SU-DHL-6 (cell line): ENCODE data around the gene TECPR2.
"Not testable (repeated sequence)": the region's sequence is repeated elsewhere in the genome, so short reads cannot be mapped to it uniquely, and the experiment has no call there.

Experiments
- H2AFZ ChIP-seq: fragments of 200-600 bp; sonication (generic); 2 replicates; pipeline ENCODE4 v1.6.1; 2014; ENCODE audit warnings: low read depth, mild to moderate bottlenecking, moderate library complexity, mixed read lengths, antibody characterized with exemption, low read length; ENCODE audit not compliant: severe bottlenecking
- H3F3A ChIP-seq: fragments of 200-600 bp; shearing (Covaris generic); 2 replicates; pipeline ENCODE4 v1.6.0; 2016; ENCODE audit warnings: antibody characterized with exemption, mild to moderate bottlenecking; ENCODE audit not compliant: insufficient read depth
- H3K27ac ChIP-seq: fragments of 200-600 bp; sonication (generic); 2 replicates; pipeline ENCODE4 v1.5.1; 2016; ENCODE audit warnings: low read depth, mild to moderate bottlenecking, low read length, moderate library complexity, mixed read lengths
- H3K27me3 ChIP-seq: fragments of 200-600 bp; sonication (generic), shearing (Covaris generic); 2 replicates; pipeline ENCODE4 v1.6.0; 2014; ENCODE audit warnings: mild to moderate bottlenecking, low read length
- H3K36me3 ChIP-seq: fragments of 200-600 bp; sonication (generic); 2 replicates; pipeline ENCODE4 v1.6.1; 2014; ENCODE audit warnings: mild to moderate bottlenecking, low read length, mixed read lengths
- H3K4me2 ChIP-seq: fragments of 300-600, 200-600 bp; shearing (Covaris generic), sonication (generic); 2 replicates; pipeline ENCODE4 v1.6.0; 2014; ENCODE audit warnings: low read length, low read depth, mild to moderate bottlenecking; ENCODE audit not compliant: poor library complexity, severe bottlenecking
- H3K4me3 ChIP-seq: fragments of 200-600 bp; sonication (generic); 2 replicates; pipeline ENCODE4 v1.5.1; 2014; ENCODE audit warnings: antibody characterized with exemption, low read length, mild to moderate bottlenecking, mixed read lengths; ENCODE audit not compliant: insufficient read depth, poor library complexity, severe bottlenecking
- H3K79me2 ChIP-seq: fragments of 200-600 bp; sonication (generic); 2 replicates; pipeline ENCODE4 v1.6.1; 2014; ENCODE audit warnings: mild to moderate bottlenecking, low read length, moderate library complexity; ENCODE audit not compliant: insufficient read depth
- H3K9ac ChIP-seq: fragments of 200-600 bp; sonication (generic); 2 replicates; pipeline ENCODE4 v1.7.0; 2014; ENCODE audit warnings: mild to moderate bottlenecking, low read length
- H3K9me2 ChIP-seq: fragments of 200-600 bp; sonication (generic); replicated peaks from 2 replicates; pipeline ENCODE4 v1.6.1; 2014; ENCODE audit warnings: low read length; ENCODE audit not compliant: insufficient read depth
- H3K9me3 ChIP-seq: fragments of 200-600 bp; sonication (generic); 2 replicates; pipeline ENCODE4 v1.6.1; 2014; ENCODE audit warnings: low read length, mixed read lengths; ENCODE audit not compliant: insufficient read depth
- H4K20me1 ChIP-seq: fragments of 200-600 bp; sonication (generic); 2 replicates; pipeline ENCODE4 v1.6.1; 2014; ENCODE audit warnings: low read depth, mild to moderate bottlenecking, antibody characterized with exemption, low read length, moderate library complexity, mixed read lengths
- EZH2phosphoT487 ChIP-seq: fragments of 200-600 bp; sonication (generic), shearing (Covaris generic); conservative IDR thresholded peaks from 2 replicates; pipeline ENCODE4 v1.6.1; 2018; ENCODE audit warnings: mild to moderate bottlenecking, antibody characterized with exemption, low read length, moderate library complexity, mixed read lengths
- TF ChIP-seq, protein P1 (sequence below): fragments of 200-600 bp; sonication (generic); IDR thresholded peaks from one replicate; pipeline ENCODE4 v1.5.1; 2017; ENCODE audit warnings: antibody characterized with exemption, mild to moderate bottlenecking, low read length, moderate library complexity; ENCODE audit not compliant: insufficient read depth, poor library complexity, severe bottlenecking

Gene TECPR2

DNA sequence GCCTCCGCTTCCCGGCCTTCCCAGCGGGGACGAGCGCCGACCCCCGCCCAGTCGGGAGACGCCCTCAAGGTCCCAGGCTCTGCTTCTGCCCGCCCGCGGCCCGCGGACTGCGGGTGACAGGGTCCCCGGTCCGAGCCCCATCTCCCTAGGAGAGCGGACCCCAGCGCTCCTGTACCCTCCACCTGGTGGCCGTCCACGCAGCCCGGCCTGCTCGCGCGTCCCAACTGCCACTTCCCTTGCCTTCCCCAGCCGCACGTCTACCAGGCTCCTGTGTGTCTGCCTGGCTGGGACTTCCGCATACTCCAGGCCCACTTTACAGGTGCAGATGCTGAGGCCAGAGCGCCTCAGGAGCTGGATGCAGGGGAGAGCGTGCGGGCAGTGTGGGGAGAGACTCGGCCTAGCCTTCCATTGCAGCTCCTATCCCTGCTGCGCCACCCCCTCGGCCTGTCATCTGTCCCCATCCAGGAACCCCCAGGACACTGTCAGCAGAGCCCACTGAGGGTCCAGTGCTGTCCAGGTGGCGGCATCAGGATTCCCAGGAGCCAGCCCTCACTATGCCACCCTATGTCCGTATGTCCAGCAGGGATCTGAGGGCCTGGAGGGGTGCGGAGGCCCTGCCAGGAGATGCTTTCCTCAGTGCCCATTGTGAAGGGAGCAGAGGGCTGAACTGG, 154.8 kb downstream of the TECPR2 start:
- H3K9me2 ChIP-seq: no peaks in the 10 kb centered on the region
- no peak overlapping the region for H3K27ac ChIP-seq
- H3K27me3 ChIP-seq: no peaks in the 10 kb centered on the region
- H3K79me2 ChIP-seq: no peaks in the 10 kb centered on the region
- peak overlapping the region; percentile 45 for H3K4me3 ChIP-seq
- H3K36me3 ChIP-seq: no peaks in the 10 kb centered on the region
- peak overlapping the region; percentile 52 for H3K4me2 ChIP-seq
- H3K9ac ChIP-seq: peak overlapping the region; percentile 43
- no peaks in the 10 kb centered on the region for H4K20me1 ChIP-seq
- no peaks in the 10 kb centered on the region for H3K9me3 ChIP-seq
- TF ChIP-seq, protein P1, sequence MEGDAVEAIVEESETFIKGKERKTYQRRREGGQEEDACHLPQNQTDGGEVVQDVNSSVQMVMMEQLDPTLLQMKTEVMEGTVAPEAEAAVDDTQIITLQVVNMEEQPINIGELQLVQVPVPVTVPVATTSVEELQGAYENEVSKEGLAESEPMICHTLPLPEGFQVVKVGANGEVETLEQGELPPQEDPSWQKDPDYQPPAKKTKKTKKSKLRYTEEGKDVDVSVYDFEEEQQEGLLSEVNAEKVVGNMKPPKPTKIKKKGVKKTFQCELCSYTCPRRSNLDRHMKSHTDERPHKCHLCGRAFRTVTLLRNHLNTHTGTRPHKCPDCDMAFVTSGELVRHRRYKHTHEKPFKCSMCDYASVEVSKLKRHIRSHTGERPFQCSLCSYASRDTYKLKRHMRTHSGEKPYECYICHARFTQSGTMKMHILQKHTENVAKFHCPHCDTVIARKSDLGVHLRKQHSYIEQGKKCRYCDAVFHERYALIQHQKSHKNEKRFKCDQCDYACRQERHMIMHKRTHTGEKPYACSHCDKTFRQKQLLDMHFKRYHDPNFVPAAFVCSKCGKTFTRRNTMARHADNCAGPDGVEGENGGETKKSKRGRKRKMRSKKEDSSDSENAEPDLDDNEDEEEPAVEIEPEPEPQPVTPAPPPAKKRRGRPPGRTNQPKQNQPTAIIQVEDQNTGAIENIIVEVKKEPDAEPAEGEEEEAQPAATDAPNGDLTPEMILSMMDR: no peak
- TF ChIP-seq EZH2phosphoT487: no peak
- H3F3A ChIP-seq: no peaks in the 10 kb centered on the region
- peak overlapping the region; percentile 69 for H2AFZ ChIP-seq

DNA sequence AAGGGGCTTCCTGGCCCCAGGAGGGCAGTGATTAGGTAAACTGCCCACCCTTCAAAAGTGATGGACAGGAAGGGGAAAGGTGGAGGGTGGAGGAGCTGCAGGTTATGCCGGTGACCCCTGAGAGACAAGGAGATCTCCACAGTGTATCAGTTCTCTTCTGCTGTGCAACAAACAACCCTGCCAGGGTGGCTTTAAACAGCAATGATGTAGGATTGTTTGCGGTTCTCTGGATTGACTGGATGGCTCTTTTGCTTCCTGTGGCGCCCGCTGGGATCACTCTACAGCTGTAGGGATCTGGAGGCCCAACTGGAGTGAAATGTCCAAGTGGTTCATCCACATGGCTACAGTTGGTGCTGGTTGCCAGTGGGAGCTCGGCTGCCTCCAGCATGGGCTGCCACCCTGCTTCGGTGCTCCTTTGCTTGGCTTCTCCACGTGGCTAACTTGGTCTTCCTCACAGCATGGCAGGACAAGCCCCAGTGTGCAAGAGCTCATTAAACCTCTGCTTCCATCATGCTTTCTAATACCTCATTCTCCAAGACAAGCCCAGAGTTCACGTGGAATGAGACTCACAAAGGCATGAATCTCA, 155.4 kb downstream of the TECPR2 start:
- Histone ChIP-seq H3K4me3 (no peak overlapping the region), H3K4me2 (no peak overlapping the region), H3K9me2 (no peaks in the 10 kb centered on the region), H3F3A (no peaks in the 10 kb centered on the region), H3K27me3 (no peaks in the 10 kb centered on the region), H4K20me1 (no peaks in the 10 kb centered on the region), H3K27ac (no peak overlapping the region), H3K36me3 (no peaks in the 10 kb centered on the region), H3K9ac (no peak overlapping the region), H3K9me3 (no peaks in the 10 kb centered on the region), H2AFZ (no peak overlapping the region), H3K79me2 (no peaks in the 10 kb centered on the region)
- no peak for TF ChIP-seq EZH2phosphoT487
- TF ChIP-seq, protein P1: no peak

DNA sequence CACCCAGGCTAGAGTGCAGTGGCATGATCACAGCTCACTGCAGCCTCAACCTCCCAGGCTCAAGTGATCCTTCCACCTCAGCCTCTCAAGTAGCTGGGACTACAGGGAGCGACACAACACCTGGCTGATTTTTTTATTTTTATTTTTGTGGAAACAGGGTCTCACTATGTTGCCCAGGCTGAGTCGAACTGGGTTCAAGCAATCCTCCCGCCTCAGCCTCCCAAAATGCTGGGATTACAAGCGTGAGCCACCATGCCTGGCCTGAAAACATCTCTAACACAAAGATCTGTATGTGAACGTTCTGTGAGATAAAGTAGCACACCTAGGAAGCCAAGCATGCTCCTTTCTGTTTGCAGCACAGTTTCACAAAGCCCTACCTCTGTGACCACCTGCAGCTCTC, 157.0 kb downstream of the TECPR2 start:
- not testable (repeated sequence) for H3K9ac ChIP-seq, H3K36me3 ChIP-seq, H3K27ac ChIP-seq, H3K79me2 ChIP-seq, H3K4me3 ChIP-seq, H4K20me1 ChIP-seq, H3K9me3 ChIP-seq, H2AFZ ChIP-seq, H3K4me2 ChIP-seq, H3K9me2 ChIP-seq, H3K27me3 ChIP-seq, H3F3A ChIP-seq

DNA sequence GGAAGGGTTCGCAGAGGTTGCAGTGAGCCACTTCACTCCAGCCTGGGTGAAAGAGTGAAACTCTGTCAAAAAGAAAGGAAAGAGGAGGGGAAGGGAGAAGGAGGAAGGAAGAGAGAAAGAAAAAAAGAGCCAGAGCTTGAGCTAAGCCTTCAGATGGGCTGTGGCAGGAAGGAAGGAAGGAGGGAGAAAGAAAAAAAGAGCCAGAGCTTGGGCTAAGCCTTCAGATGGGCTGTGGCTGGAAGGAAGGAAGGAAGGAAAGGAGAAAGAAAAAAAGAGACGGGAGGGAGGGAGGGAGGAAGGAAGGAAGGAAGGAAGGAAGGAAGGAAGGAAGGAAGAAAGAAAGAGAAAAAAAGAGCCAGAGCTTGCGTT, 160.4 kb downstream of the TECPR2 start:
- Histone ChIP-seq H3K4me3 (no peak overlapping the region), H3K4me2 (no peak overlapping the region), H3K9me3 (no peaks in the 10 kb centered on the region), H4K20me1 (no peaks in the 10 kb centered on the region), H2AFZ (no peak overlapping the region), H3F3A (no peaks in the 10 kb centered on the region), H3K27ac (no peak overlapping the region), H3K27me3 (no peaks in the 10 kb centered on the region), H3K36me3 (no peaks in the 10 kb centered on the region), H3K79me2 (no peaks in the 10 kb centered on the region), H3K9me2 (no peaks in the 10 kb centered on the region), H3K9ac (no peak overlapping the region)
- TF ChIP-seq, protein P1: no peak
- no peak for TF ChIP-seq EZH2phosphoT487
